HepG2 (cell line): Measurements from ENCODE around the gene CCDC148. TPM values are rescaled to one million over a fixed set of nuclear protein-coding genes. Genes with fewer than 3 reads are reported as not detected.

Experiments
- ETV5 ChIP-seq: IDR thresholded peaks from 2 replicates; pipeline ENCODE4 v1.6.1; 2018; ENCODE audit warnings: missing biosample characterization, missing genetic modification reagents, inconsistent platforms, borderline replicate concordance
- FOSL2 ChIP-seq: sonication (generic); formaldehyde crosslinking; IDR thresholded peaks from 2 replicates; pipeline ENCODE4 v1.4.0; 2020; ENCODE audit warnings: missing genetic modification reagents
- HHEX ChIP-seq: IDR thresholded peaks from 2 replicates; pipeline ENCODE4 v1.6.1; 2016; ENCODE audit warnings: control low read depth
- HIVEP1 ChIP-seq: sonication (generic); formaldehyde crosslinking; IDR thresholded peaks from 2 replicates; pipeline ENCODE4 v1.4.0; 2020; ENCODE audit warnings: mild to moderate bottlenecking, missing genetic modification reagents
- MTA1 ChIP-seq: sonication (generic); formaldehyde crosslinking; IDR thresholded peaks from 2 replicates; pipeline ENCODE4 v1.4.0; 2020; ENCODE audit warnings: missing genetic modification reagents, mild to moderate bottlenecking, borderline replicate concordance
- MYNN ChIP-seq: sonication (generic); formaldehyde crosslinking; IDR thresholded peaks from 2 replicates; pipeline ENCODE4 v1.4.0; 2020; ENCODE audit warnings: mild to moderate bottlenecking, low read depth, missing genetic modification reagents
- NPAS2 ChIP-seq: sonication (generic); formaldehyde crosslinking; IDR thresholded peaks from 2 replicates; pipeline ENCODE4 v1.8.0; 2022; ENCODE audit warnings: mild to moderate bottlenecking, missing genetic modification reagents, borderline replicate concordance
- PAF1 ChIP-seq: IDR thresholded peaks from 2 replicates; pipeline ENCODE4 v1.6.1; 2016; ENCODE audit warnings: missing genetic modification reagents, missing compliant biosample characterization
- SYNCRIP ChIP-seq: fragments of 200-400 bp; formaldehyde crosslinking; IDR thresholded peaks from 2 replicates; pipeline ENCODE4 v1.6.1; 2018; ENCODE audit warnings: mild to moderate bottlenecking, low read depth, low read length; ENCODE audit not compliant: insufficient read depth
- TSC22D2 ChIP-seq: sonication (generic); formaldehyde crosslinking; IDR thresholded peaks from 2 replicates; pipeline ENCODE4 v1.5.1; 2020; ENCODE audit warnings: missing genetic modification reagents, mild to moderate bottlenecking, borderline replicate concordance
- ZBTB20 ChIP-seq: sonication (generic); formaldehyde crosslinking; IDR thresholded peaks from 2 replicates; pipeline ENCODE4 v1.8.1; 2023; ENCODE audit warnings: missing genetic modification reagents, low read depth, mild to moderate bottlenecking, borderline replicate concordance
- ZBTB38 ChIP-seq: sonication (generic); formaldehyde crosslinking; IDR thresholded peaks from 2 replicates; pipeline ENCODE4 v1.5.1; 2020; ENCODE audit warnings: mild to moderate bottlenecking, missing genetic modification reagents
- ZFP62 ChIP-seq: sonication (generic); formaldehyde crosslinking; IDR thresholded peaks from 2 replicates; pipeline ENCODE4 v1.4.0; 2020; ENCODE audit warnings: missing genetic modification reagents
- ZKSCAN5 ChIP-seq: sonication (generic); formaldehyde crosslinking; IDR thresholded peaks from 2 replicates; pipeline ENCODE4 v1.5.1; 2020; ENCODE audit warnings: mild to moderate bottlenecking, missing genetic modification reagents
- ZNF235 ChIP-seq: sonication (generic); formaldehyde crosslinking; IDR thresholded peaks from 2 replicates; pipeline ENCODE4 v1.8.1; 2023; ENCODE audit warnings: mild to moderate bottlenecking, missing genetic modification reagents, borderline replicate concordance
- ZNF274 ChIP-seq: sonication (generic); formaldehyde crosslinking; IDR thresholded peaks from 2 replicates; pipeline ENCODE4 v1.5.1; 2020; ENCODE audit warnings: mild to moderate bottlenecking, missing genetic modification reagents
- ZNF549 ChIP-seq: sonication (generic); formaldehyde crosslinking; IDR thresholded peaks from 2 replicates; pipeline ENCODE4 v1.5.0; 2020; ENCODE audit warnings: missing genetic modification reagents
- ZNF724P ChIP-seq: sonication (generic); formaldehyde crosslinking; IDR thresholded peaks from 2 replicates; pipeline ENCODE4 v1.8.0; 2022; ENCODE audit warnings: missing genetic modification reagents, borderline replicate concordance
- ZNF850 ChIP-seq: sonication (generic); formaldehyde crosslinking; conservative IDR thresholded peaks from 2 replicates; pipeline ENCODE4 v1.9.0; 2021; ENCODE audit warnings: mild to moderate bottlenecking, missing genetic modification reagents
- polyA plus RNA-seq, 8 experiments: library from polyadenylated mRNA; depleted of rRNA in 3 of 8; stranded (reverse) in 7 of 8; unstranded in 1 of 8; fragments of >200 nt; fragmentation: Illumina TruSeq in 4 of 8; extraction: Trizol in 4 of 8; gene quantifications; 2 replicates each; pipeline versions ENCODE4 v1.2.1 to v1.2.3, GENCODE V29; 2011 to 2016; ENCODE audit warnings: low read depth in 4 of 8, missing spikeins in 1 of 8, mixed read lengths in 1 of 8; ENCODE audit not compliant: insufficient read depth in 1 of 8
- total RNA-seq, 5 experiments: library from RNA; depleted of rRNA; stranded (reverse); fragments of >200 nt; fragmentation: Illumina TruSeq; extraction: Trizol; gene quantifications; 2 replicates each; pipeline ENCODE4 v1.2.3, GENCODE V29; 2016; ENCODE audit warnings: low read depth in 1 of 5
- TF ChIP-seq, protein P1 (sequence below): sonication (generic); formaldehyde crosslinking; IDR thresholded peaks from 2 replicates; pipeline ENCODE4 v1.4.0; 2020; ENCODE audit warnings: missing genetic modification reagents
- TF ChIP-seq, protein P2 (sequence below): IDR thresholded peaks from 2 replicates; pipeline ENCODE4 v1.6.1; 2016; ENCODE audit warnings: low read depth, missing genetic modification reagents, missing compliant biosample characterization
- TF ChIP-seq, protein P3 (sequence below): sonication (generic); formaldehyde crosslinking; IDR thresholded peaks from 2 replicates; pipeline ENCODE4 v1.4.0; 2020; ENCODE audit warnings: missing genetic modification reagents

The CCDC148 gene
- total and polyA plus RNA-seq, 2 of the 13 experiments (the other 11 are each of a cell fraction or from before 2014, with no cell fraction given), result 0.30 to 0.49 TPM

DNA sequence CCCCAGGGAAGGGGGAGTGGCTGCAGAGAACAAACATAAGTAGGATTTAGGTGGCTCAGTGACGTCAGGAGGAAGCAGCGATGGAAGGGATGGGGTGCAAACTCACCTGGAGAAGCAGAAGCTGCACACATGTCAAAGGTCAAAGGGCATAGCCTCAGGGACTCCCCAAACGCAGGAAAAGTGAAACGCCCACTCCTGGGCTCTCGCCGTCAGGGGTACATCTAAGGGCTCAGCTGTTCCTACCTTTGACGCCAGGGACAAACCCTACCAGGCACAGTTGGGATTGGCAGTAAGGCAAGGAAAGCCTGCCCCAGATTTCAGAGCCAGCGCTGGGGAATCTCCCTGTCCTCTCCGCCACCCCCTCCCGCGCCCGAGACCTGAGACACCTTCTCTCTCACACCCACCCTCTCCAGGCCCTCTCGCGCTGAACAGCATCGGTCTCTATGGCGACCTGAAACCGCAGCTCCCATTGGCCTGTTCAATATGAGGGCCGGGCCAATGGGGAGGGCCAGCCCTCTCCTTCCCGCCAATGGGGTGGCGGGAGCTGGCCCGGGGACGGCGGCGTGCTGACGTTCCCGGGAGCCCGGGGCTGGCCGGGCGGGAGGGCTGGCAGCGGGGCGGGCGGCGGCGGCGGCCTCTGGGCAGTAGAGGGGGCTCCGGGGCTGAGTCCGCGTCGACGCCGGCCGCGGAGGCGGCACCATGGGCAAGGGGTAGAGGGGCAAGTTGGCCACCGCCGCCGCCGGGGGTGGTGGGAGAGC, at the start of gene CCDC148, which contains the start of gene PKP4 (continued):
- TF ChIP-seq ZNF850 (no peak), NPAS2 (CRISPR knock-in tag) (no peak), SYNCRIP (no peak), ZNF549 (CRISPR knock-in tag) (no peak), ZNF274 (CRISPR knock-in tag) (peak; percentile 29; the same call in 1 of the 2 replicates), ETV5 (CRISPR knock-in tag) (no peak), ZBTB38 (no peak), ZKSCAN5 (CRISPR knock-in tag) (no peak), MTA1 (CRISPR knock-in tag) (no peak), HIVEP1 (CRISPR knock-in tag) (peak; percentile 78; the same call in 1 of the 2 replicates), ZNF724P (CRISPR knock-in tag) (no peak), ZNF235 (CRISPR knock-in tag) (no peak), ZFP62 (no peak), FOSL2 (CRISPR knock-in tag) (no peak; the same call in 1 of the 2 replicates), TSC22D2 (CRISPR knock-in tag) (no peak), HHEX (CRISPR knock-in tag) (no peak), MYNN (CRISPR knock-in tag) (no peak), ZBTB20 (CRISPR knock-in tag) (no peak), PAF1 (CRISPR knock-in tag) (no peak)
- TF ChIP-seq, protein P1, sequence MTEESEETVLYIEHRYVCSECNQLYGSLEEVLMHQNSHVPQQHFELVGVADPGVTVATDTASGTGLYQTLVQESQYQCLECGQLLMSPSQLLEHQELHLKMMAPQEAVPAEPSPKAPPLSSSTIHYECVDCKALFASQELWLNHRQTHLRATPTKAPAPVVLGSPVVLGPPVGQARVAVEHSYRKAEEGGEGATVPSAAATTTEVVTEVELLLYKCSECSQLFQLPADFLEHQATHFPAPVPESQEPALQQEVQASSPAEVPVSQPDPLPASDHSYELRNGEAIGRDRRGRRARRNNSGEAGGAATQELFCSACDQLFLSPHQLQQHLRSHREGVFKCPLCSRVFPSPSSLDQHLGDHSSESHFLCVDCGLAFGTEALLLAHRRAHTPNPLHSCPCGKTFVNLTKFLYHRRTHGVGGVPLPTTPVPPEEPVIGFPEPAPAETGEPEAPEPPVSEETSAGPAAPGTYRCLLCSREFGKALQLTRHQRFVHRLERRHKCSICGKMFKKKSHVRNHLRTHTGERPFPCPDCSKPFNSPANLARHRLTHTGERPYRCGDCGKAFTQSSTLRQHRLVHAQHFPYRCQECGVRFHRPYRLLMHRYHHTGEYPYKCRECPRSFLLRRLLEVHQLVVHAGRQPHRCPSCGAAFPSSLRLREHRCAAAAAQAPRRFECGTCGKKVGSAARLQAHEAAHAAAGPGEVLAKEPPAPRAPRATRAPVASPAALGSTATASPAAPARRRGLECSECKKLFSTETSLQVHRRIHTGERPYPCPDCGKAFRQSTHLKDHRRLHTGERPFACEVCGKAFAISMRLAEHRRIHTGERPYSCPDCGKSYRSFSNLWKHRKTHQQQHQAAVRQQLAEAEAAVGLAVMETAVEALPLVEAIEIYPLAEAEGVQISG (CRISPR knock-in tag), result no peak
- TF ChIP-seq, protein P2, sequence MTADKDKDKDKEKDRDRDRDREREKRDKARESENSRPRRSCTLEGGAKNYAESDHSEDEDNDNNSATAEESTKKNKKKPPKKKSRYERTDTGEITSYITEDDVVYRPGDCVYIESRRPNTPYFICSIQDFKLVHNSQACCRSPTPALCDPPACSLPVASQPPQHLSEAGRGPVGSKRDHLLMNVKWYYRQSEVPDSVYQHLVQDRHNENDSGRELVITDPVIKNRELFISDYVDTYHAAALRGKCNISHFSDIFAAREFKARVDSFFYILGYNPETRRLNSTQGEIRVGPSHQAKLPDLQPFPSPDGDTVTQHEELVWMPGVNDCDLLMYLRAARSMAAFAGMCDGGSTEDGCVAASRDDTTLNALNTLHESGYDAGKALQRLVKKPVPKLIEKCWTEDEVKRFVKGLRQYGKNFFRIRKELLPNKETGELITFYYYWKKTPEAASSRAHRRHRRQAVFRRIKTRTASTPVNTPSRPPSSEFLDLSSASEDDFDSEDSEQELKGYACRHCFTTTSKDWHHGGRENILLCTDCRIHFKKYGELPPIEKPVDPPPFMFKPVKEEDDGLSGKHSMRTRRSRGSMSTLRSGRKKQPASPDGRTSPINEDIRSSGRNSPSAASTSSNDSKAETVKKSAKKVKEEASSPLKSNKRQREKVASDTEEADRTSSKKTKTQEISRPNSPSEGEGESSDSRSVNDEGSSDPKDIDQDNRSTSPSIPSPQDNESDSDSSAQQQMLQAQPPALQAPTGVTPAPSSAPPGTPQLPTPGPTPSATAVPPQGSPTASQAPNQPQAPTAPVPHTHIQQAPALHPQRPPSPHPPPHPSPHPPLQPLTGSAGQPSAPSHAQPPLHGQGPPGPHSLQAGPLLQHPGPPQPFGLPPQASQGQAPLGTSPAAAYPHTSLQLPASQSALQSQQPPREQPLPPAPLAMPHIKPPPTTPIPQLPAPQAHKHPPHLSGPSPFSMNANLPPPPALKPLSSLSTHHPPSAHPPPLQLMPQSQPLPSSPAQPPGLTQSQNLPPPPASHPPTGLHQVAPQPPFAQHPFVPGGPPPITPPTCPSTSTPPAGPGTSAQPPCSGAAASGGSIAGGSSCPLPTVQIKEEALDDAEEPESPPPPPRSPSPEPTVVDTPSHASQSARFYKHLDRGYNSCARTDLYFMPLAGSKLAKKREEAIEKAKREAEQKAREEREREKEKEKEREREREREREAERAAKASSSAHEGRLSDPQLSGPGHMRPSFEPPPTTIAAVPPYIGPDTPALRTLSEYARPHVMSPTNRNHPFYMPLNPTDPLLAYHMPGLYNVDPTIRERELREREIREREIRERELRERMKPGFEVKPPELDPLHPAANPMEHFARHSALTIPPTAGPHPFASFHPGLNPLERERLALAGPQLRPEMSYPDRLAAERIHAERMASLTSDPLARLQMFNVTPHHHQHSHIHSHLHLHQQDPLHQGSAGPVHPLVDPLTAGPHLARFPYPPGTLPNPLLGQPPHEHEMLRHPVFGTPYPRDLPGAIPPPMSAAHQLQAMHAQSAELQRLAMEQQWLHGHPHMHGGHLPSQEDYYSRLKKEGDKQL (CRISPR knock-in tag), result no peak
- TF ChIP-seq, protein P3, sequence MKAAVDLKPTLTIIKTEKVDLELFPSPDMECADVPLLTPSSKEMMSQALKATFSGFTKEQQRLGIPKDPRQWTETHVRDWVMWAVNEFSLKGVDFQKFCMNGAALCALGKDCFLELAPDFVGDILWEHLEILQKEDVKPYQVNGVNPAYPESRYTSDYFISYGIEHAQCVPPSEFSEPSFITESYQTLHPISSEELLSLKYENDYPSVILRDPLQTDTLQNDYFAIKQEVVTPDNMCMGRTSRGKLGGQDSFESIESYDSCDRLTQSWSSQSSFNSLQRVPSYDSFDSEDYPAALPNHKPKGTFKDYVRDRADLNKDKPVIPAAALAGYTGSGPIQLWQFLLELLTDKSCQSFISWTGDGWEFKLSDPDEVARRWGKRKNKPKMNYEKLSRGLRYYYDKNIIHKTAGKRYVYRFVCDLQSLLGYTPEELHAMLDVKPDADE (CRISPR knock-in tag), result no peak
